ENCODE measurements around the gene DVL2. TPM values are rescaled to one million over a fixed set of nuclear protein-coding genes. Genes with fewer than 3 reads are reported as not detected.

DVL2 gene
- polyA plus RNA-seq, 1 donor from 2014 or later, result 41.1 TPM

DNA sequence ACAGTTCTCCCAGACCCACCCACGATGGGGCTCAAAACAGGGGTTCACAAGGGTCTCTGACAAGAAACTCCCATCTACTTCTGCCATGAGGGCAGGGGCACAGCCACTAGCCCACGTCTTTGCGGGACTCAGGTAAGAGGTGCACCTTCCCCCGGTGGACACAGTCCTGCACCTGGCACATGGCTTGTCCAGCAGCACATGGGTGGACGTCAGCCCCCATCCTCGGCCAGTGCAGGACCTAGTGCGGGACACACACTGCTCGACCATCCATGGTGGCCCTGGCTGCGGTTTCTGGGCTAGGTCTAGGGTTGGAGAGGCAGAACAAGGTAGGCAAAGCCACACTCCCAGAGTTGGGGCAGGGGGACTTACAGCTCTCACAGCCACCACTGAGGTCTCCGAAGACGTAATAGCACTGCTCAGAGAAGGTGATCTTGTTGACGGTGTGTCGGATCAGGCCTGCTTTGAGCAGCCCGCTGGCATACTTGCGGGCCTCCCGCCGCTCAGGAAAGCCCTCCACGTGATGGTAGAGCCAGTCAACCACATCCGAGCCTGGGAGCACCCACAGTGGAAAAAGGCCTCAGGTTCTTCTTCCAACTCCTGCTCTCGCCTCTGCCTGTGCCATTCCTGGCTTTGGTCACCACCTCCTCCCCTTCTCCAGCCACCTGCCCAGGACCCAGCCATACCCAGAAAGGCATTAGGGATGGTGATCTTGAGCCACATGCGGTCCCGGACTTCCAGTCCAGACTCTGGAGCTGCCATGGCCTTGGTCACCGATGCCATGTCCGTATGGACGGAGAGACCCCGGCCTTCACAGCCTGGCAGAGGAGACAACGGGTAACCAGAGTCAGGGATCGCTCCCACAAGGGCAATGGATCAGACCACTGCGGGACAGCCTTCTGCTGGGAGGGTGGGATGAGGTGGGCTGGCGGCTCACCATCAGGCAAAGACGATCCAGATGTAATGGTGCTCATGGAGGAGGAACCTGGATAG is 7.3 kb downstream of the DVL2 start:
- no peak overlapping the region for H3K27ac ChIP-seq (ENCODE audit: low read length)
- H3K9ac ChIP-seq (ENCODE audit: low read length), result no peak overlapping the region

More for the DNA sequence above, 7.3 kb downstream of the DVL2 start:
- TF ChIP-seq EP300 (conservative IDR thresholded peaks at IDR 0.05; ENCODE audit: poor library complexity, severe bottlenecking) (no peak), RAD21 (conservative IDR thresholded peaks at IDR 0.05) (no peak), TAF1 (IDR thresholded peaks at IDR 0.05; ENCODE audit: low read depth) (no peak), POLR2AphosphoS5 (IDR thresholded peaks at IDR 0.05) (no peak), REST (IDR thresholded peaks at IDR 0.05; ENCODE audit: borderline replicate concordance) (no peak), MXI1 (conservative IDR thresholded peaks at IDR 0.05; ENCODE audit: poor library complexity, severe bottlenecking) (no peak), SMC3 (conservative IDR thresholded peaks at IDR 0.05; ENCODE audit: poor library complexity) (no peak), EZH2 (IDR thresholded peaks at IDR 0.05; ENCODE audit: borderline replicate concordance, insufficient read depth, low read length, poor library complexity, severe bottlenecking) (no peak)
- TF ChIP-seq, protein P1, sequence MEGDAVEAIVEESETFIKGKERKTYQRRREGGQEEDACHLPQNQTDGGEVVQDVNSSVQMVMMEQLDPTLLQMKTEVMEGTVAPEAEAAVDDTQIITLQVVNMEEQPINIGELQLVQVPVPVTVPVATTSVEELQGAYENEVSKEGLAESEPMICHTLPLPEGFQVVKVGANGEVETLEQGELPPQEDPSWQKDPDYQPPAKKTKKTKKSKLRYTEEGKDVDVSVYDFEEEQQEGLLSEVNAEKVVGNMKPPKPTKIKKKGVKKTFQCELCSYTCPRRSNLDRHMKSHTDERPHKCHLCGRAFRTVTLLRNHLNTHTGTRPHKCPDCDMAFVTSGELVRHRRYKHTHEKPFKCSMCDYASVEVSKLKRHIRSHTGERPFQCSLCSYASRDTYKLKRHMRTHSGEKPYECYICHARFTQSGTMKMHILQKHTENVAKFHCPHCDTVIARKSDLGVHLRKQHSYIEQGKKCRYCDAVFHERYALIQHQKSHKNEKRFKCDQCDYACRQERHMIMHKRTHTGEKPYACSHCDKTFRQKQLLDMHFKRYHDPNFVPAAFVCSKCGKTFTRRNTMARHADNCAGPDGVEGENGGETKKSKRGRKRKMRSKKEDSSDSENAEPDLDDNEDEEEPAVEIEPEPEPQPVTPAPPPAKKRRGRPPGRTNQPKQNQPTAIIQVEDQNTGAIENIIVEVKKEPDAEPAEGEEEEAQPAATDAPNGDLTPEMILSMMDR (IDR thresholded peaks at IDR 0.05; ENCODE audit: poor library complexity, severe bottlenecking), result no peak
- Histone ChIP-seq H3F3A (ENCODE audit: insufficient read depth, low read length, poor library complexity, severe bottlenecking) (no peaks in the 10 kb centered on the region), H3K9me2 (ENCODE audit: insufficient read depth, low read length) (no peaks in the 10 kb centered on the region), H3K4me2 (ENCODE audit: low read length) (no peak overlapping the region), H3K36me3 (ENCODE audit: insufficient read depth, low read length) (no peaks in the 10 kb centered on the region), H3K9me3 (ENCODE audit: low read length) (no peaks in the 10 kb centered on the region), H3K79me2 (replicated peaks; ENCODE audit: insufficient read depth, low read length) (peaks cover 22% of the 10 kb centered on the region), H3K4me3 (ENCODE audit: low read length) (no peak overlapping the region), H3K27me3 (ENCODE audit: insufficient read depth, low read depth, low read length) (no peaks in the 10 kb centered on the region), H2AFZ (ENCODE audit: low read depth, low read length) (no peak overlapping the region), H4K20me1 (ENCODE audit: insufficient read depth) (peaks cover 5% of the 10 kb centered on the region)
